ENCODE measurements around the gene ZNF700. TPM values are rescaled to one million over a fixed set of nuclear protein-coding genes. Genes with fewer than 3 reads are reported as not detected.
A peak's percentile ranks its signal among the peaks of the same experiment; 100 is the strongest.

ZNF700 gene
- total and polyA plus RNA-seq, 9 of the 15 experiments (the other 6 are each of a cell fraction or from before 2014, with no cell fraction given), result 10.3 to 24.7 (median 14.1) TPM

- TF ChIP-seq CEBPG (CRISPR knock-in tag; IDR thresholded peaks at IDR 0.05) (no peak), CEBPG (tag; conservative IDR thresholded peaks at IDR 0.05 in 1 of 2, IDR thresholded peaks at IDR 0.05 in 1 of 2) (no peak), CHD4 (IDR thresholded peaks at IDR 0.05; ENCODE audit: insufficient read depth, insufficient replicate concordance, low read depth, low read length, poor library complexity, severe bottlenecking) (no peak), NR3C1 (CRISPR knock-in tag; IDR thresholded peaks at IDR 0.05) (no peak), ZNF146 (CRISPR knock-in tag; IDR thresholded peaks at IDR 0.05; ENCODE audit: unreplicated experiment) (no peak), SP1 (CRISPR knock-in tag; IDR thresholded peaks at IDR 0.05) (peak; percentile 47; the same call in 1 of the 2 replicates), SMAD4 (CRISPR knock-in tag; conservative IDR thresholded peaks at IDR 0.05) (no peak), LARP7 (IDR thresholded peaks at IDR 0.05) (no peak), MECOM (CRISPR knock-in tag; IDR thresholded peaks at IDR 0.05) (0 out of 2 replicates have a peak, but pooled peaks have one; percentile 27), MEIS2 (IDR thresholded peaks at IDR 0.05; ENCODE audit: partially characterized antibody) (peak; percentile 100), SAP30 (IDR thresholded peaks at IDR 0.05; ENCODE audit: borderline replicate concordance, insufficient read depth, low read depth, low read length, poor library complexity, severe bottlenecking) (no peak), ELF2 (CRISPR knock-in tag; IDR thresholded peaks at IDR 0.05) (0 out of 2 replicates have a peak, but pooled peaks have one; percentile 20), ZNF644 (tag; IDR thresholded peaks at IDR 0.05; ENCODE audit: low read depth) (peak; percentile 75; the same call in 1 of the 2 replicates), ARHGAP35 (IDR thresholded peaks at IDR 0.05; ENCODE audit: partially characterized antibody) (peak; percentile 42), NR1H2 (CRISPR knock-in tag; IDR thresholded peaks at IDR 0.05) (no peak), PKNOX1 (IDR thresholded peaks at IDR 0.05) (peak; percentile 97), EP300 (IDR thresholded peaks at IDR 0.05; ENCODE audit: low read length) (peak; percentile 62; the same call in 1 of the 2 replicates), FOSL1 (tag; conservative IDR thresholded peaks at IDR 0.05) (peak; percentile 23; the same call in 1 of the 2 replicates)
- TF ChIP-seq, protein P1, sequence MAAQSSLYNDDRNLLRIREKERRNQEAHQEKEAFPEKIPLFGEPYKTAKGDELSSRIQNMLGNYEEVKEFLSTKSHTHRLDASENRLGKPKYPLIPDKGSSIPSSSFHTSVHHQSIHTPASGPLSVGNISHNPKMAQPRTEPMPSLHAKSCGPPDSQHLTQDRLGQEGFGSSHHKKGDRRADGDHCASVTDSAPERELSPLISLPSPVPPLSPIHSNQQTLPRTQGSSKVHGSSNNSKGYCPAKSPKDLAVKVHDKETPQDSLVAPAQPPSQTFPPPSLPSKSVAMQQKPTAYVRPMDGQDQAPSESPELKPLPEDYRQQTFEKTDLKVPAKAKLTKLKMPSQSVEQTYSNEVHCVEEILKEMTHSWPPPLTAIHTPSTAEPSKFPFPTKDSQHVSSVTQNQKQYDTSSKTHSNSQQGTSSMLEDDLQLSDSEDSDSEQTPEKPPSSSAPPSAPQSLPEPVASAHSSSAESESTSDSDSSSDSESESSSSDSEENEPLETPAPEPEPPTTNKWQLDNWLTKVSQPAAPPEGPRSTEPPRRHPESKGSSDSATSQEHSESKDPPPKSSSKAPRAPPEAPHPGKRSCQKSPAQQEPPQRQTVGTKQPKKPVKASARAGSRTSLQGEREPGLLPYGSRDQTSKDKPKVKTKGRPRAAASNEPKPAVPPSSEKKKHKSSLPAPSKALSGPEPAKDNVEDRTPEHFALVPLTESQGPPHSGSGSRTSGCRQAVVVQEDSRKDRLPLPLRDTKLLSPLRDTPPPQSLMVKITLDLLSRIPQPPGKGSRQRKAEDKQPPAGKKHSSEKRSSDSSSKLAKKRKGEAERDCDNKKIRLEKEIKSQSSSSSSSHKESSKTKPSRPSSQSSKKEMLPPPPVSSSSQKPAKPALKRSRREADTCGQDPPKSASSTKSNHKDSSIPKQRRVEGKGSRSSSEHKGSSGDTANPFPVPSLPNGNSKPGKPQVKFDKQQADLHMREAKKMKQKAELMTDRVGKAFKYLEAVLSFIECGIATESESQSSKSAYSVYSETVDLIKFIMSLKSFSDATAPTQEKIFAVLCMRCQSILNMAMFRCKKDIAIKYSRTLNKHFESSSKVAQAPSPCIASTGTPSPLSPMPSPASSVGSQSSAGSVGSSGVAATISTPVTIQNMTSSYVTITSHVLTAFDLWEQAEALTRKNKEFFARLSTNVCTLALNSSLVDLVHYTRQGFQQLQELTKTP (IDR thresholded peaks at IDR 0.05; ENCODE audit: low read depth in 1 of 2, partially characterized antibody in 2 of 2), result peak in 1 of 2 experiments; percentile 92
- TF ChIP-seq, protein P2, sequence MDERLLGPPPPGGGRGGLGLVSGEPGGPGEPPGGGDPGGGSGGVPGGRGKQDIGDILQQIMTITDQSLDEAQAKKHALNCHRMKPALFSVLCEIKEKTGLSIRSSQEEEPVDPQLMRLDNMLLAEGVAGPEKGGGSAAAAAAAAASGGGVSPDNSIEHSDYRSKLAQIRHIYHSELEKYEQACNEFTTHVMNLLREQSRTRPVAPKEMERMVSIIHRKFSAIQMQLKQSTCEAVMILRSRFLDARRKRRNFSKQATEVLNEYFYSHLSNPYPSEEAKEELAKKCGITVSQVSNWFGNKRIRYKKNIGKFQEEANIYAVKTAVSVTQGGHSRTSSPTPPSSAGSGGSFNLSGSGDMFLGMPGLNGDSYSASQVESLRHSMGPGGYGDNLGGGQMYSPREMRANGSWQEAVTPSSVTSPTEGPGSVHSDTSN (CRISPR knock-in tag; IDR thresholded peaks at IDR 0.05; ENCODE audit: low read depth), result peak; percentile 81
- TF ChIP-seq, protein P2 (tag; conservative IDR thresholded peaks at IDR 0.05; ENCODE audit: low read depth), result peak; percentile 100
Measured at GRCh38 chr19:11921852-11922495, 2.9 kb upstream of the ZNF700 start (continued).
